GM19035 (cell line): ENCODE measurements around the gene CBY2.
"Not testable (repeated sequence)": the region's sequence is repeated elsewhere in the genome, so short reads cannot be mapped to it uniquely, and the experiment has no call there.

ENCODE experiments used
- ATAC-seq: cut with Tn5 transposase; IDR thresholded peaks from one replicate; pipeline ENCODE4 v1.9.1; 2021; ENCODE audit not compliant: unreplicated experiment

Gene CBY2, protein sequence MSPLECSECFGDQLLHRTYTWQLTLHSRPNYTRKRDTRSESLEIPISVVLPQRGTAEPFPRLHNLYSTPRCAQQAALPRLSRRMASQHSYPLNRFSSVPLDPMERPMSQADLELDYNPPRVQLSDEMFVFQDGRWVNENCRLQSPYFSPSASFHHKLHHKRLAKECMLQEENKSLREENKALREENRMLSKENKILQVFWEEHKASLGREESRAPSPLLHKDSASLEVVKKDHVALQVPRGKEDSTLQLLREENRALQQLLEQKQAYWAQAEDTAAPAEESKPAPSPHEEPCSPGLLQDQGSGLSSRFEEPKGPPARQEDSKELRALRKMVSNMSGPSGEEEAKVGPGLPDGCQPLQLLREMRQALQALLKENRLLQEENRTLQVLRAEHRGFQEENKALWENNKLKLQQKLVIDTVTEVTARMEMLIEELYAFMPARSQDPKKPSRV

DNA sequence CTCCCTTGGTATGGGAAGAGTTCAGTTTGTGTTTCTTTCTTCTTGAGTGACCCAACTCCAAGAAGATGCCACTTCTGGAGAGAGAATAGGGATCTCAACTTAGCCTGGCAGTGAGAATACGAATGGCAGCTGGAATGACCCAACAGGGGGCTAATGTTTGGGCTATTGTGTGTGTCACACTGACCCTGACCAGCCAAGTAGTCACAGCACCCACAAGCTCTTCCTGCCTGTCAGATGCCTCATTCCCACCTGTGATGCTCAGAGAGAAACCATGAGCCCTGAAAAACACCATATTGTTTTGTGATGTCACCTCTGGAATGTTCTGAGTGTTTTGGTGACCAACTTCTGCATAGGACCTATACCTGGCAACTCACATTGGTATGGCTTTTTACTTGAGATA is at the start of gene CBY2:
TSS of gene CBY2 (plus strand) at position 233 of the 400 bp plus-strand sequence. CDS start at position 304, 71 bp downstream.
- no peak for ATAC-seq

DNA sequence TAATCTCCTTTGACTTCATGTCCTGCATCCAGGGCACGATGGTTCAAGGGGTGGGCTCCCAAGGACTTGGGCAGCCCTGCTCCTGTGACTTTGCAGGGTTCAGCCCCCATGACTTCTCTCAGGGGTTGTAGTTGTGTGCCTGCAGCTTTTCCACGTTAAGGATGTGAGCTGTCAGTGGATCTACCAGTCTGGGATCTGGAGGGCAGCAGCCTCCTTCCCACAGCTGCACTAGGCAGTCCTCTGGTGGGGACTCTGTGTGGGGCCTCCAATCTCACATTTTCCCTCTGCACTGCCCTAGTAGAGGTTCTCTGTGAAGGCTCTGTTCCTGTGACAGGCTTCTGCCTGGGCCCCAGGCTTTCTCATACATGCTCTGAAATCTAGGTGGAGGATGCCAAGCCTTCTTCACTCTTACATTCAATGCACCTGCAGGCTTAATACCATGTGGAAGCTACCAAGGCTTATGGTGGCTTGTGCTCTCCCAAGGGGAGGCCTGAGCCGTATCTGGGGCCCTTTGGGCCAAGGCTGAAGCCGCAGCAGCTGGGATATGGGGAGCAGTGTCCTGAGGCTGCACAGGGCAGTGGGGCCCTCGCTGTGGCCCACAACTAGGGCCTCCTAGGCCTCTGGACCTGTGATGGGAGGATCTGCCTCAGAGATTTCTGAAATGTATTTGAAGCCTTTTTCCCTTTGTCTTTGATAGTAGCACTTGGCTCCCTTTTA is 47.3 kb upstream of the CBY2 start:
- no peak for ATAC-seq

DNA sequence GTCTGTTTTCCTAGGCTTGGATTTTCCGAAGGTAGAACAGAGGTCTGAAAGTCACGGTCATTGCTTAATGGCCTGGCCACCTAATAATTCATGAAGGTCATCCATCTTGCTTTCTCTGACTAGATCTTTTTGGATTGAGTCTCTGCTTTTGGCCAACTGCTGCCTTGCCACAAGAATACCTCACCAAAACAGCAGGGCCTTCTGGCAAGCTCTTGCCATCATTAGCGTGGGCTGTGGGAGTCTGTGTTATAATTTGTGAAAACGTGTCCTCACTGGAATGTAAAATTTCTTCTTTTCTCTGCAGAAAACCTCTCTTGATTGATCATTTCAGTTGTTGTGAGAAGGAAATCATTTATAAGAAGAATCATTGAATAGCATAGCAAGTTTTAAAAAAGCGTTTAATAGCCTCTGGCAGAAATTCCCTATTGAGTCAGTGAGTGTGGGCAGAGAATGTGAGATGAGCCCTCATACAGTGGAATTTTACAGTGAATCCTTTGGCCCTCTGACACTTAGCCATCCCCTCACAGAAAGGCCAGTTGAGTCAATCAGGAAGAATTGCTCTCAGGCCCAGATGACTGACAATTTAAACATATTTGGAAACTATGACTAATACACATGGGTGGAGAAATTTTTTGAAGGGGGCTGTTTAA is 43.4 kb upstream of the CBY2 start:
- no peak for ATAC-seq

DNA sequence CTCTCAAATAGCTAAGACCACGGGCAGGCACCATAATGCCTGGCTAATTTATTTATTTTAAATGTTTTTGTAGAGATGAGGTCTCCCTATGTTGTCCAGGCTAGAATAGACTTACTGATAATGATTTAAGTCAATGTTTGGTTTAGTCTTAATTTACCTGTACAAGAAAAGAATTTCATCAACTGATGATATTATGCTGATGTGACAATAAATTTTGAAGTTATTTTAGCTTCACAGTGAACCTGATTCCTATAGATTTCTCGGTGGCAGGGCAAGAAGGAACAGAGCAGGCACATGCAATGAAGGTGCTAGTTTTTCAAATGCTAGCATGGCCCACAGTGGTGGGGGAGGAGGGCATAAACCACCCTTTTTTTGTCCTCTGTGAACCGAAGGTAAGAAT is 42.6 kb upstream of the CBY2 start:
- no peak for ATAC-seq

DNA sequence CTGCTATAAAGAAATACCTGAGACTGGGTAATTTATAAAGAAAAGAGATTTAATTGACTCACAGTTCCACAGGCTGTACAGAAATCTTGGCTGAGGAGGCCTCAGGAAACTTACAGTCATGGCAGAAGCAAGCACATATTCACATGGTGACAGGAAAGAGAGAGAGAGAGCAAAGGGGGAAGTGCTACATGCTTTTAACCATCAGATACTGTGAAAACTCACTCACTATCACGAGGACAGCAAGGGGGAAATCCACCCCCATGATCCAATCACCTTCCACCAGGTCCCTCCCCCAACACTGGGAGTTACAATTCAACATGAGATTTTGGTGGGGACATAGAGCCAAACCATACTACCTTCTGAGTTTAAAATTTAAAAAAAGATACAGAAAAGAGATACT is 41.7 kb upstream of the CBY2 start:
- not testable (repeated sequence) for ATAC-seq

DNA sequence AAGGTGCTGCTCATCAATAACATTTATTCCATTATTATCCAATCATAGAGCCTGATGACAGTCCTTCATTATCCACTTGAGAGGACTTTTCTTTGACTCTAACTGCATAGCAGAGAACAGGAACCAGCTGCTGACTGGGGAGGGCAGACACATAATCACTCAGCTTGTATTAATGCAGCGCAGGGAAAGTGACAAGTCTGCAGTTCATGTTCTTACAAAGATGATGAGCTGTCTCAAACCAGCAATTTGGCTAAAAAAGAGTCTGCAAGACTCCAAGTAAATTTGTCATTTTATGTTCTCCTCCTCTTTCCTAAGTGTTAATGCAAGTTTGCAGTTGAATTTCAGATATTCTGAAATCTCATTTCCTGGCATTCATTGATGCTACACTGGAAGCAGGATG is 40.0 kb upstream of the CBY2 start:
- no peak for ATAC-seq

DNA sequence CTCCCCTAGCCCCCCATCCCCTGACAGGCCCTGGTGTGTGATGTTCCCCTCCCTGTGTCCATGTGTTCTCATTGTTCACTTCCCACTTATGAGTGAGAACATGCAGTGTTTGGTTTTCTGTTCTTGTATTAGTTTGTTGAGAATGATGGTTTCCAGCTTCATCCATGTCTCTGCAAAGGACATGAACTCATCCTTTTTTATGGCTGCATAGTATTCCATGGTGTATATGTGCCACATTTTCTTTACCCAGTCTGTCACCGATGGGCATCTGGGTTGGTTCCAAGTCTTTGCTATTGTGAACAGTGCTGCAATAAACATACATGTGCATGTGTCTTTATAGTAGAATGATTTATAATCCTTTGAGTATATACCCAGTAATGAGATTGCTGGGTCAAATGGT is 39.2 kb upstream of the CBY2 start:
- not testable (repeated sequence) for ATAC-seq

DNA sequence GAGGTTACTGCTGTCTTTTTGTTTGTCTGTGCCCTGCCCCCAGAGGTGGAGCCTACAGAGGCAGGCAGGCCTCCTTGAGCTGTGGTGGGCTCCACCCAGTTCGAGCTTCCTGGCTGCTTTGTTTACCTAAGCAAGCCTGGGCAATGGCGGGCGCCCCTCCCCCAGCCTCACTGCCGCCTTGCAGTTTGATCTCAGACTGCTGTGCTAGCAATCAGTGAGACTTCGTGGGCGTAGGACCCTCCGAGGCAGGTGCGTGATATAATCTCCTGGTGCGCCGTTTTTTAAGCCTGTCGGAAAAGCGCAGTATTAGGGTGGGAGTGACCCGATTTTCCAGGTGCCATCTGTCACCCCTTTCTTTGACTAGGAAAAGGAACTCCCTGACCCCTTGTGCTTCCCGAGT is 32.5 kb upstream of the CBY2 start:
- not testable (repeated sequence) for ATAC-seq

DNA sequence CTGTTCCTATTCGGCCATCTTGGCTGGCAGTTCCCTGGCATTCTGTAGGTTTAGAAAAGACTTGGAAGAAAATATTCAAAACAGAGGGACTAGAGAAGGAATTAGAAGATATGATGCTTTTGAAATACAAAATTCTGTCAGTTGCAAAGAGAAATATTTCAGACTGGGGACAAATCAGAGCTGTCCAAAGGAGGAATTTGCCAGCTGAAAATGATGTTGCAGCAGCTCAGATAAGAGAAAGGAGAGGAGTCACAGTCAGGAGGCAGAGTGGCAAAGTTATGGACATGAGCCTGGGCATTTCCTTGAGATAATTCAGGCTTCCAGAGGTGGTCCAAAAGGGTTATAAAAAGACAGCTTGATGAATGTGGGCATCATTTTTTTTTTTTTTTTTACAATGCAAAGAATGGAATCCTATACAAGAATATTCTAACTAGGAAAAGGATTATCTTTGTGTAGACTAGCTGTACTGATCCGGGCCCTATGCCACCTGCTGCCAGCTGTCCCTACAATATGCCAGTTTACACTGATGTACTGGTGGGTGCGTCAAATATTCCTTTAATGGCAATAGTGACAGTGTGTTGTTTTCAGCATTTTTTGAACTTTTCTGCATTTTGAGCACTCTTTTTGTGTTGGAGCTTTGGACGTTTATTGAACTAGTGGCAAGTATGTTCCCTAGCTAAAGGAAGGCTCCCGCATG is 31.8 kb upstream of the CBY2 start:
- no peak for ATAC-seq

DNA sequence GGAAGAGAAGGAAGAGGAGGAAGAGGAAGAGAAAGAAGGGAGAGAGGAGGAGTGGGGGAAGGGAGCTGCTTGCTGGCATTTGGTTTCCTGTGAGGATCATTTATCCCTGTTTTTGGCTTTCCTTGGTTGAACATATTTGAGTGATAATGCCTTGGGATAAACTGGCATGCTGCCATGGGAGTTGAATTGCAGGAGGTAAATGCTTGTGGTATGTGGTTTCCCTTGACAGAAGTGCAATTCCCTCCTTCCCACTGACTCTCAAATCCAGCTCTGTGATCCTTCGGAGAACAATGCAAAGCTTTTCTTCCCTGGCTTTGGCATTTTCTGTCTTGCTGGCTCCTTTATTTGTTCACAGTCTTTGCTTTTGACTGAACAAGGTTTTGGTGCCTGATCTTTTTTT is 27.2 kb upstream of the CBY2 start:
- no peak for ATAC-seq

DNA sequence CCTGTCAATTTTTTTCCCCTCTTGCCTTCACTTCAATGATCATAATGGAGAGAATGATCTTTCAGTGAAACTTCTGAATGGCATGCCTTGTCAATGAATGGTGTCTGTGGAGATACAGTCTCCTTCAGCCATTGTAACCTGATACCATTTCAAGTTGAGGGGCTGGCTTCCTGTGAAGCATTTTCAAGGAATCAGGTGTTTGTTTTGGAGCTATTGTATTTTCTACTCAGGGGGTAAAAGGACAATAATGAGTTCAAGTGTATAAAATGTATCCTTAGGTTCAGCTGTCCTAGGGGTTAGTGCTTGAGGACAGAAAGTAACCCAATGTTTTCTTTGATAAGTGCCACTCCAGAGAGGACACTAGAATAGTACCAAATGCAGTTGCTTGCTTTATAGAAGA is 23.8 kb upstream of the CBY2 start:
- no peak for ATAC-seq

DNA sequence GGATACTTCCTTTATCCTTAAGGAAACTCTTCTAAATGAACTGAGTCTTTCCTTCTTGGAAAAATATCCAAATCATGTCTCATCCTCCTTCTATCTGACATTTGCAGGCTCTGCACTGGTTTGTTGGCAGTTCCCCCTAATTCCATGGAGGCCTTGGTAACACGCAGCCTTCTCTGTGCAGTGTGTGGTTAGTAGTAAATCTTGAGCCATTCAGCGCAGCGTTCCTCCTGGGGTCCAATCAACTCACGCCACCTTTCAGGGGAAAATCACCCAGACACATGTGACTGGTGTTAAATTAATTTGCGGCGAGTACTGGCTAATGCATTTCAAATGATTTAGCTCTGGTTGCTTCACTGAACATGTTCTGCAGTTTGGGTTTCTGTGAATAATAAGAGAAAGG is 21.0 kb upstream of the CBY2 start:
- ATAC-seq: no peak

DNA sequence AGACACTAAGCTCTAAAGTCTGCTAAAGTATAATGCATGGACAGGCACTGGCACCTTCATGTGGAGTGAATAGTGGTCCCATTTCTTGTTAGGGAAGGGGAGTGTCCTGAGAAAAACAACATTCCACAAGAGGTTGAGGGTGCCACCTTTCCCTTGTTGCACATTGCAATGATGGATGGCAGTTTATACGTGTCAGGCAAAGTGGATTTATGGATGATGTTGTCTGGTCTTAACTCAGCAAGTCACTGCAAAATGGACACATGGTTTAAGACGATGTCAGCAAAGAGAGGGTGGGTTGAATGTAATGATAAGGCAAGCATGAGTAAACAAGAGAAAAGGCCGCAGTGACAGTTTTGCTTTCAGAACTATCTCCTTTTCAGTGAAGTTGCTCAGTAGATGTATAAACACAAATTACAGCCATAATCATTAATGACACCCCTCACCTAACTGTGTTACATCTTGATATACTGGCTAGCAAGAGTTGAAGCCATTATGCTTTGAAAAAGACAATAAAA is 19.6 kb upstream of the CBY2 start:
- ATAC-seq: no peak

DNA sequence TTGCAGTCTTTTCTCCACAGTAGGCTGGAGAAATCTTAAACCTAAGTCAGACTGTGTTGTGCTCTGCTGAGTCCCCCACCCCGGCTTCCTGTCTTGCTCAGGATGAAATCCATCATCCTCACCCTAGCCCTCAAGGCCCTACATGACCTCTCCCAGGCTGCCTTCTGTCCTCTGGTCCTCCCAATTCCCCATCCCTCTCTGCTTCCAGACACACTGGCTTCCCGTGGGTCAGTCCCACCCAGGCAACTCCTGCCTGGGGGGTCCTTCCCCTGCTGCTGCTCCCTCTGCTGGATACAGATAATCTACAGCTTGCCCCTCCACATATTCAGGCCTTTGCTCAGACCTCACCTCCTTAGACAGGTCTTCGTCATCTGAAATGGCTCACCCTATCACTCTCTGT is 18.4 kb upstream of the CBY2 start:
- ATAC-seq: no peak

DNA sequence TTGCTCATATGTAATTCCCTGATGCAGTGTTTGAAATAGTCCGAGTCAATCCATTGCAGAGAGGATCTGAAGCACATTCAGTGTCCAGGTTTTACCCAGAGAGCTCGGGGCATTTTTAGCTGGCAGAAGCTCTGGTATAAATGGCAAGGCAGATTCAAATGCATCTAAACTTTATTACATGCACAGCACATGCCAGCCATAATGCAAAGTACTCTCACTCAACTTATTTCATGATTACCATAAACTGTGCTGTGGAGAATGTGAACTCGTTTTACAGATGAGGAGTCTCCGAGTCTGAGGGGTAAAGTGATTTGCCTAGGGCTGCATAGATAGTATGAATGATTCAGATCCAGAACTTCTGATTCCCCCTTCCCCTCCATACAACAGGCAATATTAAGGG is 13.5 kb upstream of the CBY2 start:
- ATAC-seq: no peak

DNA sequence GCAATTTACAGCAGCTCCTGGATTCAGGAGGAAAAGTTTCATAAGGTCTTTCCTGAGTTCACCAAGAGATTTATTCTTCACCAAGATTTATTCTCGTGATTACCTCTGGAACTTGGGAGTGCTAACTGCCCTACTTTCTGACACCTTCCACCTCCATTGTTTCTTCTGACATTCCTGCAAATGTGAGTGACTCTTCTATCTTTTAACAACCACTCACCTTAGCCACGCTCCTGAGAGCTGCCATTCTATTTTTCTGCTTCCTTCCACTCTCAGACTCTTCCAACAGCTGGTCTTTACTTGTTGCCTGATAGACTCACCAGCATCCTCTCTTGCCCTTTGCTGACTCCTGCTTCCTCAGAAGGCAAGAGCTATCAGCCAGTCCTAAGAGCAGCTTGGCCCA is 11.5 kb upstream of the CBY2 start:
- no peak for ATAC-seq

DNA sequence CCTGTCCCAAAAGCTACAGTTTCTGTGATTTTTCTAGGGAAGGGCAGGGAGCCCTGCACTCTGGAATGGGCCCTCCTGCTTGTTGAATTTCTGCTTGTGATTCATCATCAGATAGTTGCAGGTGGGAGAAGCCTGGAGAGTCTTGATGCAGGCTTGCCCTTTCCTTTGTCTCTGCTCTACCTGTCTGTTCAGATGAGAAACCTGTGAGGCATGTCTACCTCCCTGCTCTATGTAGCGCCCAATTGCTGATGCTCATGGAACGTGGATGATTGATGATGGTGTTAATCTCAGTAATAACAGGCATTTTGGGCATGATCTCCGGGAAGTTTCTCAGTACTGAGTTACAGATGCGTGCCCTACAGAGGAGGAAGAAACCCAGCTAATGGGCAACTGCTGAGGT is 10.9 kb upstream of the CBY2 start:
- ATAC-seq: no peak

DNA sequence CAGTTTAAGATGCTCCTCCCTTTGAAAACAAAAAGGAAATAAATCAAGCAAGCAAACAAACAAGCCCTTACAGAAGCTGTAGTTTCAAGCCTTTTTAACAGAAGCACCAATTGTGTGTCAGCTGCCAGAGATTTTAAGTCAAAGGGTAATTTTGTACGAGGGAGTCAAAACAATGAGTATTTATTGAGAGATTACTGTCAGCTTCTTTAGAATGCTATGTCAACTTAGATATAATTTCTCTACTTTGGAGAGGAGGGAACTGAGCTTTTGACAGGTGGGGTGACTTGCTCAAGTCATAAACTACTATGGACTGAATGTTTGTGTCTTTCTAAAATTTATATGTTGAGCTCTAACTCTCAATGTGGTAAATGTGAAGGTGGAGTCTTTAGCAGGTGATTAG is 10.5 kb upstream of the CBY2 start:
- no peak for ATAC-seq

DNA sequence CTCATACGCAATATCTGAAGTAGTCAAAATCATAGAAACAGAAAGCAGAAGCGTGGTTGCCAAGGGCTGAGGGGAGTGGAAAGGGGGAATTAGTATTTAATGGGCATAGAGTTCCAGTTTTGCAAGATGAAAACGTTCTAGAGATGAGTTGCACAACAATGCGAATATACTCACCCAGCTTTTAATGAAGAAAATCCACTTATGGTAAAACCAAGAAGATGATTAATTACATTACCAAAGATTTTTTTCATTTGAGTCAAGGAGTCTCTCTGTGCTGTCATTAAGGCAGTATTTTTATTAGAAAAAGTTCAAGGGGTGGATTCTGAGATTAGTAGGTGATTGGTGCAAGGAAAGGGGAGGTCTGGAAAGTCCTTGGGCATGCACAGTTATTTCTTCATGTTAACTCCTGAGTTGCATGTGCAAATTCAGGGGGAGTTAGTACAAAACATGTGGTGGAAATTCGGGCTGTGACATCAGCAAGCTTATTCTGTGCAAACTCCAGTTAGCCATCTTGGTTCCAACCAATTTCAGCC is 6.9 kb upstream of the CBY2 start:
- peak; percentile 57 for ATAC-seq

DNA sequence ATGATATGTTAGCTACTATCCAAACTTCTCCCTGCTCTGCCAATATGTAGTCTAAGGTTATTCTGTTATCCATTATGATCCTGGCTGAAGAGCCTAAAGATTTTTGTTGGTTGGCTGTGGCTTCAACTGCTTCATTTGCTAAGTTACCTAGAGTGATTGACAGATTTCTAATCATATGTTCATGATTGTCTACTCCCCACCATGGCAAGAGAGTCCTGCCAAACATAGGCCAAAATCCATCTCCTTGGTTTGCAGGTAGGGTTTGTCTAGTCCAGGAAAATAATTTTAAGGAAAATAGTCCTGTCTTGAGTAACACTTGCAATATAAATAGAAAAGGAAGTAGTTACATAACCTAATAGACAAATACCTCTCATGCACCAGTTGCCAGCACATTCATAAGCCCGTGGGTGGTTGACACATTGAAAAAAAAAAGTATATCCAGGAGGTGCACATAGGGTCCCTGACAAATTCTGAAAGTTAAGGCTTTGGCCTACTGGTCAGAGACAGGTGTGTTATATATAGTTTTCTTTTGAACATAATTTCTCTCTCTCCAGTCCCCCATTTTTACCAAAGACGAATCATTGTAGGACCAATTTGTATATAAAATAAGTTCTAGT is 5.4 kb upstream of the CBY2 start:
- ATAC-seq: peak; percentile 54
